Gastroesophageal sphincter (tissue), 4 donors: Measurements from ENCODE around the gene ATP1A3. TPM values are rescaled to one million over a fixed set of nuclear protein-coding genes. Genes with fewer than 3 reads are reported as not detected.

Experiments used
- ATAC-seq: fragments of 150-250 bp; one replicate; pipeline ENCODE4 v1.9.1; 2016; ENCODE audit warnings: mild to moderate bottlenecking, moderate library complexity
- H3K27ac ChIP-seq, 4 donors: fragments of 200-600 bp; sonication (generic) in 3 of 4; 1 replicate in 3 of 4; 2 replicates in 1 of 4; pipeline ENCODE4 v1.5.1; 2016 to 2019
- H3K27me3 ChIP-seq: fragments of 200-600 bp; sonication (generic); one replicate; pipeline ENCODE4 v1.5.1; 2019
- H3K36me3 ChIP-seq, 2 donors: fragments of 200-600 bp; sonication (generic); one replicate each; pipeline ENCODE4 v1.5.1; 2019; ENCODE audit warnings: control low read depth in 1 of 2
- H3K4me1 ChIP-seq, 3 donors: fragments of 200-600 bp; sonication (generic); 1 replicate in 2 of 3; 2 replicates in 1 of 3; pipeline ENCODE4 v1.5.1; 2016 to 2019; ENCODE audit warnings: control low read depth in 2 of 3
- H3K4me3 ChIP-seq, 2 donors: fragments of 200-600 bp; sonication (generic); one replicate each; pipeline ENCODE4 v1.5.1; 2019; ENCODE audit warnings: mild to moderate bottlenecking in 1 of 2, moderate library complexity in 1 of 2
- H3K9me3 ChIP-seq, 3 donors: fragments of 200-600 bp; sonication (generic); one replicate each; pipeline ENCODE4 v1.5.1; 2017 to 2019; ENCODE audit warnings: control low read depth in 2 of 3
- CTCF ChIP-seq, 4 experiments: fragments of 200-600 bp in 2 of 4; fragments of 450-650 bp in 2 of 4; sonication (generic) in 1 of 4; IDR thresholded peaks; one replicate each; pipeline ENCODE4 v1.5.1; 2017 to 2019; ENCODE audit warnings: antibody characterized with exemption in 4 of 4, mild to moderate bottlenecking in 2 of 4, moderate library complexity in 2 of 4
- EP300 ChIP-seq: sonication (generic); formaldehyde crosslinking; IDR thresholded peaks from one replicate; pipeline ENCODE4 v1.6.1; 2017; ENCODE audit warnings: antibody characterized with exemption, mild to moderate bottlenecking
- POLR2A ChIP-seq, 2 donors: fragments of 450-650 bp; IDR thresholded peaks; one replicate each; pipeline ENCODE4 v1.6.1; 2017; ENCODE audit warnings: antibody characterized with exemption in 2 of 2, mild to moderate bottlenecking in 2 of 2, moderate library complexity in 1 of 2
- POLR2AphosphoS5 ChIP-seq: sonication (generic); formaldehyde crosslinking; IDR thresholded peaks from one replicate; pipeline ENCODE4 v1.6.1; 2017; ENCODE audit warnings: antibody characterized with exemption
- WGBS, 2 donors: methylation state at CpG; one replicate each; pipeline ENCODE4 v1.1.5; 2018; ENCODE audit warnings: low coverage in 1 of 2; 5-methylcytosine and 5-hydroxymethylcytosine counted together
- total RNA-seq, 4 donors: library from RNA; depleted of rRNA; stranded (reverse); fragments of >200 nt; gene quantifications; one replicate each; pipeline ENCODE4 v1.1.0, GENCODE V29; 2016

The ATP1A3 gene
- total RNA-seq, 4 donors from 2014 or later = 0.81 to 2.6 (median 1.1) TPM; not detected in 1

- WGBS, 2 donors = 0 to 3% methylated on average over 2 to 4 of the region's 18 CpGs
- Histone ChIP-seq H3K27ac (no peak overlapping the region), H3K4me3 (no peak overlapping the region), H3K36me3 (no peaks in the 10 kb centered on the region), H3K9me3 (no peaks in the 10 kb centered on the region), H3K4me1 (peaks cover 0 to 2% (median 0%) of the 10 kb centered on the region in 3 donors), H3K27me3 (peaks cover 100% of the 10 kb centered on the region)
- ATAC-seq = no peak
- TF ChIP-seq CTCF (IDR thresholded peaks at IDR 0.05) (no peak), EP300 (no peak), POLR2A (IDR thresholded peaks at IDR 0.05) (no peak), POLR2AphosphoS5 (no peak)
Observed at GRCh38 chr19:41922585-41922984, 71.4 kb downstream of the ATP1A3 start.

GRCh38 chr19:41921577-41922576 is 72.2 kb downstream of the ATP1A3 start:
- 10 to 12% methylated on average over 16 to 18 of the region's 22 CpGs for WGBS, 2 donors

GRCh38 chr19:41920882-41921576 is 73.0 kb downstream of the ATP1A3 start:
- H3K9me3 ChIP-seq = no peaks in the 10 kb centered on the region
- TF ChIP-seq POLR2A (IDR thresholded peaks at IDR 0.05) (no peak), EP300 (no peak), CTCF (IDR thresholded peaks at IDR 0.05) (no peak), POLR2AphosphoS5 (no peak)
- no peak for ATAC-seq
- 5 to 7% methylated on average over 7 to 10 of the region's 26 CpGs for WGBS, 2 donors
- H3K27ac ChIP-seq = no peak overlapping the region
- H3K36me3 ChIP-seq = no peaks in the 10 kb centered on the region
- H3K4me1 ChIP-seq = no peaks in the 10 kb centered on the region
- no peak overlapping the region for H3K4me3 ChIP-seq
- H3K27me3 ChIP-seq = peaks cover 100% of the 10 kb centered on the region

More at GRCh38 chr19:41921577-41922576, 72.2 kb downstream of the ATP1A3 start:
- no peak for TF ChIP-seq POLR2AphosphoS5
- no peak for TF ChIP-seq CTCF (IDR thresholded peaks at IDR 0.05)
- TF ChIP-seq POLR2A (IDR thresholded peaks at IDR 0.05) = no peak
- no peak for TF ChIP-seq EP300
- H3K4me1 ChIP-seq = no peaks in the 10 kb centered on the region
- ATAC-seq = no peak
- no peaks in the 10 kb centered on the region for H3K36me3 ChIP-seq
- peaks cover 100% of the 10 kb centered on the region for H3K27me3 ChIP-seq
- H3K4me3 ChIP-seq = no peak overlapping the region
- H3K9me3 ChIP-seq = no peaks in the 10 kb centered on the region
- H3K27ac ChIP-seq = no peak overlapping the region

GRCh38 chr19:41919948-41920712 is 73.9 kb downstream of the ATP1A3 start:
- ATAC-seq = no peak
- H3K4me1 ChIP-seq = peaks cover 0 to 8% (median 3%) of the 10 kb centered on the region in 3 donors
- peaks cover 100% of the 10 kb centered on the region for H3K27me3 ChIP-seq
- H3K36me3 ChIP-seq = no peaks in the 10 kb centered on the region
- WGBS, 2 donors = 74 to 79% methylated on average over 24 to 25 of the region's 33 CpGs
- no peak overlapping the region for H3K27ac ChIP-seq
- H3K4me3 ChIP-seq = no peak overlapping the region
- no peaks in the 10 kb centered on the region for H3K9me3 ChIP-seq
- no peak for TF ChIP-seq EP300
